Measurements from ENCODE around the gene GREM1. TPM values are rescaled to one million over a fixed set of nuclear protein-coding genes. Genes with fewer than 3 reads are reported as not detected.
A peak's percentile ranks its signal among the peaks of the same experiment; 100 is the strongest.

The GREM1 gene
- total and polyA plus RNA-seq, 2 donors (not counting 1 experiment from before 2014, with no cell fraction given) = 364 to 1,863 TPM

DNA sequence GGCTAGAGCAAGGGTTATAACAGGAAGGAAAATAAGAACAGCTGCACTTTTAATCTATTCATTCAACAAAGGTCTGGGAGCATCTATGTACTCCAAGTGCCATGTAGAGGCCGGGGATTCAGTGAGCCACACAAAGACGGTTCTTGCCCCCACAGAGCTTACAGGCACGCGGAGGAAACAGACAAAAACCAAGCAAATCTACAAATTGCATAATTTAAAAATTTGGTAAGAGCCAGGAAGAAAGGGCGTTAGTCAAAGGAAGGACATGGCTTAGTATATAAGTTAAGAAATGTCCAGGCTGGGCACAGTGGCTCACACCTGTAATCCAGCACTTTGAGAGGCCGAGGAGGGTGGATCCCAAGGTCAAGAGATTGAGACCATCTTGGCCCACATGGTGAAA lies 10.4 kb upstream of the GREM1 start:
- no peak overlapping the region for H2AFZ ChIP-seq (ENCODE audit: low read length)
- H3K79me2 ChIP-seq (ENCODE audit: control insufficient read depth, insufficient read depth, low read length) = no peaks in the 10 kb centered on the region
- no peaks in the 10 kb centered on the region for H3K9me3 ChIP-seq (ENCODE audit: control insufficient read depth, insufficient read depth, low read depth, low read length)
- no peak overlapping the region for H3K9ac ChIP-seq (ENCODE audit: insufficient read depth, low read length)
- no peak overlapping the region for H3K27ac ChIP-seq (ENCODE audit: insufficient read depth, low read length)
- H3K36me3 ChIP-seq (ENCODE audit: control insufficient read depth, insufficient read depth, low read length) = no peaks in the 10 kb centered on the region
- H3K27me3 ChIP-seq (ENCODE audit: control insufficient read depth, insufficient read depth, low read length) = no peaks in the 10 kb centered on the region
- no peak overlapping the region for H3K4me2 ChIP-seq (ENCODE audit: extremely low read depth, insufficient read depth, low read length)
- TF ChIP-seq CTCF (conservative IDR thresholded peaks at IDR 0.05 in 1 of 2, IDR thresholded peaks at IDR 0.05 in 1 of 2; ENCODE audit: low read depth in 1 of 2, low read length in 2 of 2) (no peak), EZH2 (IDR thresholded peaks at IDR 0.05; ENCODE audit: low read length, missing control alignments) (no peak)
- no peaks in the 10 kb centered on the region for H4K20me1 ChIP-seq (ENCODE audit: control insufficient read depth, extremely low read depth, insufficient read depth, low read length)
- H3K4me3 ChIP-seq (replicated peaks in 1 of 4; ENCODE audit: control extremely low read depth in 1 of 4, insufficient read depth in 1 of 4, low read depth in 3 of 4, low read length in 4 of 4) = no peak overlapping the region
- peaks cover 7% of the 10 kb centered on the region for H3K4me1 ChIP-seq (ENCODE audit: control insufficient read depth, extremely low read depth, insufficient read depth, low read length)
- no peak for DNase-seq (ENCODE audit: low read depth in 2 of 2)

GRCh38 chr15:32709295-32710033 lies 8.3 kb upstream of the GREM1 start:
- H3K4me1 ChIP-seq (ENCODE audit: control insufficient read depth, extremely low read depth, insufficient read depth, low read length) = peaks cover 7% of the 10 kb centered on the region
- TF ChIP-seq EZH2 (IDR thresholded peaks at IDR 0.05; ENCODE audit: low read length, missing control alignments) (no peak), CTCF (conservative IDR thresholded peaks at IDR 0.05 in 1 of 2, IDR thresholded peaks at IDR 0.05 in 1 of 2; ENCODE audit: low read depth in 1 of 2, low read length in 2 of 2) (no peak)
- no peak overlapping the region for H3K27ac ChIP-seq (ENCODE audit: insufficient read depth, low read length)
- no peak overlapping the region for H3K9ac ChIP-seq (ENCODE audit: insufficient read depth, low read length)
- no peak overlapping the region for H3K4me3 ChIP-seq (replicated peaks in 1 of 4; ENCODE audit: control extremely low read depth in 1 of 4, insufficient read depth in 1 of 4, low read depth in 3 of 4, low read length in 4 of 4)
- no peaks in the 10 kb centered on the region for H4K20me1 ChIP-seq (ENCODE audit: control insufficient read depth, extremely low read depth, insufficient read depth, low read length)
- H3K4me2 ChIP-seq (ENCODE audit: extremely low read depth, insufficient read depth, low read length) = no peak overlapping the region
- H3K79me2 ChIP-seq (ENCODE audit: control insufficient read depth, insufficient read depth, low read length) = no peaks in the 10 kb centered on the region
- DNase-seq (ENCODE audit: low read depth in 2 of 2) = peak in 1 of 2 donors; percentile 42
- no peaks in the 10 kb centered on the region for H3K9me3 ChIP-seq (ENCODE audit: control insufficient read depth, insufficient read depth, low read depth, low read length)
- H3K27me3 ChIP-seq (ENCODE audit: control insufficient read depth, insufficient read depth, low read length) = no peaks in the 10 kb centered on the region
- H3K36me3 ChIP-seq (ENCODE audit: control insufficient read depth, insufficient read depth, low read length) = no peaks in the 10 kb centered on the region
- no peak overlapping the region for H2AFZ ChIP-seq (ENCODE audit: low read length)

DNA sequence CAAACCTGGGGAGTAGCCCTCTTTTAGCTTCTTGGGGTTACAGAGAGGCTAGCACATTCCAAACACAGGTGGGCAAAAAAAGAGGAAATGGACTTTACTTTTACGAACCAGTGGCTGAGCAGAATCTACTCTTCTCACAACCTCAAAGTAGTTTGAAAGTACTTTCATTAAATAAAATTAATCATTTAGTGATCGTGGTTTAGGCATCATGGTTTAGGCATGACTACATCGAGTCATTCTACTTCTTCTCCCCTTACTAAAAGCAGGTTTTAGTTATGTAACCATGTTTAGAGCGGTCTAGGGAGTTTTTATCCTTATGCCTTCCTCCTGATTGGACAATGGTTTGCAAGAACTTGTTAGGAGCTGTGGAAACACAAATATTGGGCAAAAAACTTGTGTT lies 2.5 kb upstream of the GREM1 start:
- Histone ChIP-seq H3K4me2 (ENCODE audit: extremely low read depth, insufficient read depth, low read length) (no peak overlapping the region), H3K79me2 (ENCODE audit: control insufficient read depth, insufficient read depth, low read length) (peaks cover 24% of the 10 kb centered on the region), H3K9ac (ENCODE audit: insufficient read depth, low read length) (no peak overlapping the region), H3K27me3 (ENCODE audit: control insufficient read depth, insufficient read depth, low read length) (peaks cover 20% of the 10 kb centered on the region), H2AFZ (ENCODE audit: low read length) (no peak overlapping the region), H3K4me1 (ENCODE audit: control insufficient read depth, extremely low read depth, insufficient read depth, low read length) (peaks cover 2% of the 10 kb centered on the region), H3K36me3 (ENCODE audit: control insufficient read depth, insufficient read depth, low read length) (peaks cover 2% of the 10 kb centered on the region), H3K9me3 (ENCODE audit: control insufficient read depth, insufficient read depth, low read depth, low read length) (no peaks in the 10 kb centered on the region), H4K20me1 (ENCODE audit: control insufficient read depth, extremely low read depth, insufficient read depth, low read length) (no peaks in the 10 kb centered on the region), H3K27ac (ENCODE audit: insufficient read depth, low read length) (no peak overlapping the region), H3K4me3 (replicated peaks in 1 of 4; ENCODE audit: control extremely low read depth in 1 of 4, insufficient read depth in 1 of 4, low read depth in 3 of 4, low read length in 4 of 4) (no peak overlapping the region)
- peak; percentile 27 to 85 for DNase-seq (ENCODE audit: low read depth in 2 of 2)
- TF ChIP-seq CTCF (conservative IDR thresholded peaks at IDR 0.05 in 1 of 2, IDR thresholded peaks at IDR 0.05 in 1 of 2; ENCODE audit: low read depth in 1 of 2, low read length in 2 of 2) = no peak
- no peak for TF ChIP-seq EZH2 (IDR thresholded peaks at IDR 0.05; ENCODE audit: low read length, missing control alignments)
